Measurements from ENCODE around the gene ITPR1. TPM values are rescaled to one million over a fixed set of nuclear protein-coding genes. Genes with fewer than 3 reads are reported as not detected.

The ITPR1 gene
- total RNA-seq, 1 experiment from 2014 or later: 11.3 TPM

DNA sequence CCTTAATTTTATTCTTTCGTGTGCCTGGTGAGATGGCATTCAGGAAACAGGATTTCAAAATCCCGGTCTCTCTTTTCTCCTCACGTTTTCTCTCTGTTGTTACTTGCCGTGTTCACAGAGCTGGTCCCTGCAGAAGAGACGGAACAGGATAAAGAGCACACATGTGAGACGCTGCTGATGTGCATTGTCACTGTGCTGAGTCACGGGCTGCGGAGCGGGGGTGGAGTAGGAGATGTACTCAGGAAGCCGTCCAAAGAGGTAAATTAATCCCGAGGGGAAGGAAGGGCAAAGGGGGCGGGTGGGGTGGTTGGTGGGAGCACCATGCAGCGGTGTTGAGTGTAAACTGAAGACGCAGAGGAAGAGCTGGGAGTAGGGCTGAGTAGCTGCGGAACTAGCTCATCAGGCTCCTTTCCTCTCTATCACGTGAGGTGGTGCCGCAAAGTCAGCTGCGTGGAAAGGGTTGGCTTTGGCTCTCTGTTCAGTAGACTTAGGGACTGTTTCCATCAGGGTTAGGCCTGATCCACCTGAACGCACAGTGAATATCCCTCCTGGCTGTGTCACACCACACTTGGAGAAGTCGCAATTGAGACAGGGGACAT lies 321.3 kb downstream of the ITPR1 start:
- Histone ChIP-seq H3K27me3 (ENCODE audit: insufficient read depth, low read depth) (no peaks in the 10 kb centered on the region), H3K4me1 (replicated peaks; ENCODE audit: insufficient read depth) (no peaks in the 10 kb centered on the region), H4K20me1 (ENCODE audit: insufficient read depth) (no peaks in the 10 kb centered on the region), H3K36me3 (ENCODE audit: low read depth) (no peaks in the 10 kb centered on the region), H3K9me3 (ENCODE audit: insufficient read depth, low read depth) (peaks cover 4% of the 10 kb centered on the region; the same call in 1 of the 2 replicates), H3K4me3 (no peak overlapping the region), H3K9me2 (ENCODE audit: insufficient read depth) (no peaks in the 10 kb centered on the region), H3K4me2 (no peak overlapping the region), H2AFZ (no peak overlapping the region), H3F3A (ENCODE audit: insufficient read depth, low read depth) (no peaks in the 10 kb centered on the region), H3K79me2 (ENCODE audit: low read depth) (no peaks in the 10 kb centered on the region), H3K27ac (no peak overlapping the region)
- TF ChIP-seq, protein P1, sequence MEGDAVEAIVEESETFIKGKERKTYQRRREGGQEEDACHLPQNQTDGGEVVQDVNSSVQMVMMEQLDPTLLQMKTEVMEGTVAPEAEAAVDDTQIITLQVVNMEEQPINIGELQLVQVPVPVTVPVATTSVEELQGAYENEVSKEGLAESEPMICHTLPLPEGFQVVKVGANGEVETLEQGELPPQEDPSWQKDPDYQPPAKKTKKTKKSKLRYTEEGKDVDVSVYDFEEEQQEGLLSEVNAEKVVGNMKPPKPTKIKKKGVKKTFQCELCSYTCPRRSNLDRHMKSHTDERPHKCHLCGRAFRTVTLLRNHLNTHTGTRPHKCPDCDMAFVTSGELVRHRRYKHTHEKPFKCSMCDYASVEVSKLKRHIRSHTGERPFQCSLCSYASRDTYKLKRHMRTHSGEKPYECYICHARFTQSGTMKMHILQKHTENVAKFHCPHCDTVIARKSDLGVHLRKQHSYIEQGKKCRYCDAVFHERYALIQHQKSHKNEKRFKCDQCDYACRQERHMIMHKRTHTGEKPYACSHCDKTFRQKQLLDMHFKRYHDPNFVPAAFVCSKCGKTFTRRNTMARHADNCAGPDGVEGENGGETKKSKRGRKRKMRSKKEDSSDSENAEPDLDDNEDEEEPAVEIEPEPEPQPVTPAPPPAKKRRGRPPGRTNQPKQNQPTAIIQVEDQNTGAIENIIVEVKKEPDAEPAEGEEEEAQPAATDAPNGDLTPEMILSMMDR (conservative IDR thresholded peaks at IDR 0.05): no peak
- TF ChIP-seq EZH2 (IDR thresholded peaks at IDR 0.05; ENCODE audit: low read depth): no peak
- intact Hi-C loops (cut with micrococcal nuclease; ENCODE audit: unreplicated experiment): no loop called here
- no TSS peak for BruUV-seq (replicated peaks)
- POLR2A ChIA-PET (ENCODE audit: unreplicated experiment): interaction anchor here (0.6 kb wide), 1 partner anchor 162 kb away, joined by 4 read pairs; no protein-coding TSS in a partner anchor
- DNase-seq: peak in 1 of 2 experiments; percentile 31
- CTCF ChIA-PET: interaction anchor here (0.6 kb wide), 1 partner anchor 85 kb away, joined by 6 read pairs; no protein-coding TSS in a partner anchor

DNA sequence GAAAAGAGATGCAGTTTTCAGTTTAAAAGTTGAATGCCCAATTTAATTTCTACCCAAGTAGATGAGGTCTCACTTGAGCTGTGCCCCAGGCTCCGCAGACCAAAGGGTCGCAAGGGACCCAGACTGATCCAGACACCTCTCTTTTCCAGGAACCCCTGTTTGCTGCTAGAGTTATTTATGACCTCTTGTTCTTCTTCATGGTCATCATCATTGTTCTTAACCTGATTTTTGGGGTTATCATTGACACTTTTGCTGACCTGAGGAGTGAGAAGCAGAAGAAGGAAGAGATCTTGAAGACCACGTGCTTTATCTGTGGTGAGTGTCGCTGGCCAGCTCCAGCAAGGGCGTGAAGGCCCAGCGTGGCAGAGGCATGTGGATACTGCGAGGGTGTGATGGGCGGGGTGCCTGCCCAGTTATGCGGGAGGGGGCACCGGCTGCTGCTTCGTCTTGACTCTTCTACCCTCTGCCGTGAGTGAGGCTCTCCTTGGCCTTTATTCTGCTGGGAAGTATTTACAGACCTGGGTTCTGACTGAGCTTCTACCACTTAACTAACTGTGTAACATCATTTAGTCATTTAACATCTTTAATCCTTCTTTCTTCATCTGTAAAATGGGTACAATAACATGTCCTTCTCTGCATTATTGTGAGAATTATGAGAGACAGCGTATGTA lies 321.9 kb downstream of the ITPR1 start:
- H4K20me1 ChIP-seq (ENCODE audit: insufficient read depth): no peaks in the 10 kb centered on the region
- BruUV-seq (replicated peaks): TSS peak; percentile 44
- H3K4me1 ChIP-seq (replicated peaks; ENCODE audit: insufficient read depth): no peaks in the 10 kb centered on the region
- no peak for TF ChIP-seq EZH2 (IDR thresholded peaks at IDR 0.05; ENCODE audit: low read depth)
- TF ChIP-seq, protein P1 (conservative IDR thresholded peaks at IDR 0.05): no peak
- H3K9me2 ChIP-seq (ENCODE audit: insufficient read depth): no peaks in the 10 kb centered on the region
- H3K4me3 ChIP-seq: no peak overlapping the region
- ChIA-PET POLR2A (ENCODE audit: unreplicated experiment) (interaction anchor here (0.6 kb wide), 1 partner anchor 162 kb away, joined by 4 read pairs; no protein-coding TSS in a partner anchor), CTCF (interaction anchor here (0.6 kb wide), 1 partner anchor 85 kb away, joined by 6 read pairs; no protein-coding TSS in a partner anchor)
- no peak overlapping the region for H3K27ac ChIP-seq
- DNase-seq: no peak
- H3K4me2 ChIP-seq: no peak overlapping the region
- H2AFZ ChIP-seq: no peak overlapping the region
- intact Hi-C loops (cut with micrococcal nuclease; ENCODE audit: unreplicated experiment): no loop called here
- H3K79me2 ChIP-seq (ENCODE audit: low read depth): no peaks in the 10 kb centered on the region
- H3K27me3 ChIP-seq (ENCODE audit: insufficient read depth, low read depth): no peaks in the 10 kb centered on the region
- no peaks in the 10 kb centered on the region for H3K36me3 ChIP-seq (ENCODE audit: low read depth)
- H3K9me3 ChIP-seq (ENCODE audit: insufficient read depth, low read depth): peaks cover 4% of the 10 kb centered on the region; the same call in 1 of the 2 replicates
- H3F3A ChIP-seq (ENCODE audit: insufficient read depth, low read depth): no peaks in the 10 kb centered on the region

DNA sequence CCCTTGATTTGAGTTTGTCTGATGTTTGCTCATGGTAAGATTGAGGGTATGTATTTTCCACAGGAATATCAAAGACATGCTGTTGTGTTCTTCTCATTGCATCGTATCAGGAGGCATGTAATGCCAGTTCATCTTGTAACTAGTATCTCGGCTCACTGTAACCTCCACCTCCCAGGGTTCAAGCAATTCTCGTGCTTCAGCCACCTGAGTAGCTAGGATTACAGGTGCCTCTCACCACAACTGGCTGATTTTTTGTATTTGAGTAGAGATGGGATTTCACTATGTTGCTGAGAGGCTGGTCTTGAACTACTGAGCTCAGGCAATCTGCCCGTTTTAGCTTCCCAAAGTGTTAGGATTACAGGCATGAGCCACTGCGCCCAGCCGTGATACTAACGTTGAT lies 323.2 kb downstream of the ITPR1 start:
- no peak overlapping the region for H2AFZ ChIP-seq
- POLR2A ChIA-PET (ENCODE audit: unreplicated experiment): interaction anchor here (0.6 to 0.7 kb wide), 2 partner anchors 72 to 105 kb away, joined by 3 read pairs; no protein-coding TSS in a partner anchor
- H3K27ac ChIP-seq: no peak overlapping the region
- H3K9me2 ChIP-seq (ENCODE audit: insufficient read depth): no peaks in the 10 kb centered on the region
- H3K4me2 ChIP-seq: no peak overlapping the region
- H3K79me2 ChIP-seq (ENCODE audit: low read depth): no peaks in the 10 kb centered on the region
- no peaks in the 10 kb centered on the region for H3F3A ChIP-seq (ENCODE audit: insufficient read depth, low read depth)
- no peaks in the 10 kb centered on the region for H3K27me3 ChIP-seq (ENCODE audit: insufficient read depth, low read depth)
- intact Hi-C loops (cut with micrococcal nuclease; ENCODE audit: unreplicated experiment): no loop called here
- TF ChIP-seq, protein P1 (conservative IDR thresholded peaks at IDR 0.05): no peak
- no peaks in the 10 kb centered on the region for H4K20me1 ChIP-seq (ENCODE audit: insufficient read depth)
- H3K4me1 ChIP-seq (replicated peaks; ENCODE audit: insufficient read depth): peaks cover 2% of the 10 kb centered on the region; the same call in 1 of the 2 replicates
- CTCF ChIA-PET: no interaction called here
- no peaks in the 10 kb centered on the region for H3K36me3 ChIP-seq (ENCODE audit: low read depth)
- peaks cover 4% of the 10 kb centered on the region; the same call in 1 of the 2 replicates for H3K9me3 ChIP-seq (ENCODE audit: insufficient read depth, low read depth)
- DNase-seq: no peak
- H3K4me3 ChIP-seq: no peak overlapping the region
- no TSS peak for BruUV-seq (replicated peaks)

Measured in PC-9 (cell line).